GM21737 (cell line): ENCODE results near the gene CBFA2T3.

Experiments
- ATAC-seq: cut with Tn5 transposase; IDR thresholded peaks from one replicate; pipeline ENCODE4 v1.9.1; 2021; ENCODE audit warnings: mild to moderate bottlenecking, moderate library complexity; ENCODE audit not compliant: unreplicated experiment

CBFA2T3 gene

GRCh38 chr16:88911946-88912310 lies 65.1 kb downstream of the CBFA2T3 start:
- ATAC-seq = no peak

- no peak for ATAC-seq
Observed at GRCh38 chr16:88911136-88911945, 65.7 kb downstream of the CBFA2T3 start.

- no peak for ATAC-seq
Observed at GRCh38 chr16:88910284-88911135, 66.5 kb downstream of the CBFA2T3 start.

DNA sequence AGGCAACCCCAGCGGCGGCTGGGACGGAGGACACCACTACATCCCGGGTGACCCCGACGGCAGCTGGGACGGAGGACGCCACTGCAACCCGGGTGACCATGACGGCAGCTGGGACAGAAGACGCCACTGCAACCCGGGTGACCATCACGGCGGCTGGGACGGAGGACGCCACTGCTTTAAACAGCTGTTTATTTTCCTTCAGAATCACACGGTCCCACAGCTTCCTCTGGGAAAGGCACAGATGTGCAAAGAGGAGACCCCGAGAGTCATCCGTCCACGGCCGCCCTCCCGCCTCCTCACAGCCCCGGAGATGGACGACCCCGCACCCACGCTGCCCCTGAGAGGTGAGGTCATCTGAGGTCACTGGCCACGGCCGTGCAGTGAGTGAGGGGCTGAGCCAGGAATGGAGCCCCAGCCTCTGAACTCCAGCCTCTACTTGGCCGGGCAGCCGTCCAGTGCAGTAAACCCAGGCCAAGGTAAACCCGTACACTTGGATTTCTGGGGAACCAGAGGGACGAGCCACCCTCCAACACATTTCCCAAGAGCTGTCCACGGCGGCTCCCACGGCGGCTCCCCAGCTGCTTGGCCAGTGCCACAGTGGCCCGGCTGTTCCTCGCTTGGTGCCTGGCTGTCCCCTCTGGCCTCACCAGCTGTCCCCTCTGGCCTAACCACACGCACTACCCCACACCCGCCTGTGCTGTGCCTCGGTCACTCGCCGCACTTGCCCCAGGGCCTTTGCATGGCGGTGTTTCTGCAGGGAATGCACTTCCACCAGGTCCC lies 67.4 kb downstream of the CBFA2T3 start:
- no peak for ATAC-seq

DNA sequence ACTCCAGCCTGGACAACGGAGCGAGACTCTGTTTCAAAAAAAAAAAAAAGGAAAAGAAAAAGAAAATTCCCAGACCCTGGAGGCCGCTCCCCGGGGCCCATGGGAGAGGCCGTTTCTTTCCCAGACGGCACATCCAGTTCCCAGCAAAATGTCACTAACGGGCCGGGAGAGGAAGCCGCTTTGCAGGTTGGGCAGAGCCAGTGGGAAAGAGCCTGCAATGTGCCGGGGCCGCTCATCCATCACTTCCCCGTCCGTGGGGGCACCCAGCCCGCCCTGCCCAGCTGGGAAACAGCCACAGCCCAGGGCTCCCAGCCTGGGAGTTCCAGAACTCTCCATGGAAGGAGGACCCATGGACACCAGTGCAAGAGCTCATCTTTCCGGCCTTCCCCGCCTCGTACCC lies 68.7 kb downstream of the CBFA2T3 start:
- no peak for ATAC-seq

DNA sequence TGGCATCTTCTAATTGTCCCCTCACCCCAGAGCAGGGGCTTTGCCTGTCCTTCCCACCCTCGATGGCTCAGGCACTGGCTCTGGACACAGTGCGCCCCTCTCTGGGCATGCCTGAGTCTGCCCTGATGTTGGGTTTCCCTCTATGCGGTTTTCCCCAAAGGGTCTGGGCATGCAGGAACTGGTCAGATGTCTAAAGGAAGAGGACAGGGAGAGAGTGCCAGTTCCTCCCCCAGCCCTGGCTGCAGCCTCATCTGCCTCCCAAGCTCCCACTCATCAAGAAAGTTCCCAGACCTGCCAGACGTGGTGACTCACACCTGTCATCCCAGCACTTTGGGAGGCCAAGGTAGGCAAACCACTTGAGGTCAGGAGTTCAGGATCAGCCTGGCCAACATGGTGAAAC lies 69.2 kb downstream of the CBFA2T3 start:
- ATAC-seq = no peak

DNA sequence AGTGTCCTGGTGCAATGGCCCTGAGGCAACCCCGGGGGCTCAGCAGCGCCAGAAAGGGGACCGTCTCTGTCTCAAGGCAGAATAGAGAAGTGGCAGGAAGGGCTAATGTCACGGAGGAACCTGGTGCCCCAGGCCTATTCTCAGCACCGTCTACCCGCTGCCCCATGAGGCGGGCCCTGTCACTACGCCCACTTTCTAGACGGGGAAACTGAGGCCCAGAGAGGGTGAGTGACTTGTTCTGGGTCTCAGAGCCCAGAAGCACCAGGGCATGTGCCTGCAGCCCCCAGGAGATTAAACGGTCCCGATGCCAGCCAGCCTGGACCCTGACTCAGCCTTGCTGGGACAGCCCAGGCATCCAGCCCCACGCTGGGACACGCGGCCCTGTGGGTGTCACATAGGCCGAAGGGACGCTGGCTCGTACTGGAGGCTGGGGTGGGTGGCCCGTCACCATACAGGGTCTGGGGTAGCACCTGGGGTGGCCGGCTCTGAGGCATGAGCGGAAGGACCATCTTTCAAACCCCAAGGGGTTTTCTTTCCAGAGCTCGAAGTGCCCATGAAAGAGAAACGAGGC lies 70.4 kb downstream of the CBFA2T3 start:
- no peak for ATAC-seq

DNA sequence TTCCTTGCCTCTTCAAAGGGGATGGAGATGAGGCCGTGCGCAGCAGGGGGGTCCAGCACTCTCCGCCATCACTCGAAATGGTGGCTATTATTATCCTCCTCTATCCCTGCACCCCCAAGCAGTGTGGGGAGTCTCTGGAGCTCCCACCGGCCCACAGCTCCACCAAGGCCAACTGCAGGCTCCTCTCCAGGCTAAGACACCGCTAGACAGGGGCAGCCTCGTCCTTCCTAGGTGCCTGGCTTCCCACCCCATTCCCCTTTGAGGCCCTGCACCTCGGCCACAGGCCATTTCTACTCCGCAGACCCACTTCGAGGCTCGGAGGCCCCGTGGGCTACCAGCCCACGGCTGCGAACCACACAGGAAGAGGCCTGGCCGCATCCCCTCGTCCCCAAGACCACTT lies 71.0 kb downstream of the CBFA2T3 start:
- ATAC-seq = no peak

GRCh38 chr16:88905563-88905962 lies 71.4 kb downstream of the CBFA2T3 start:
- ATAC-seq = no peak

GRCh38 chr16:88904676-88905365 lies 72.2 kb downstream of the CBFA2T3 start:
- ATAC-seq = no peak

DNA sequence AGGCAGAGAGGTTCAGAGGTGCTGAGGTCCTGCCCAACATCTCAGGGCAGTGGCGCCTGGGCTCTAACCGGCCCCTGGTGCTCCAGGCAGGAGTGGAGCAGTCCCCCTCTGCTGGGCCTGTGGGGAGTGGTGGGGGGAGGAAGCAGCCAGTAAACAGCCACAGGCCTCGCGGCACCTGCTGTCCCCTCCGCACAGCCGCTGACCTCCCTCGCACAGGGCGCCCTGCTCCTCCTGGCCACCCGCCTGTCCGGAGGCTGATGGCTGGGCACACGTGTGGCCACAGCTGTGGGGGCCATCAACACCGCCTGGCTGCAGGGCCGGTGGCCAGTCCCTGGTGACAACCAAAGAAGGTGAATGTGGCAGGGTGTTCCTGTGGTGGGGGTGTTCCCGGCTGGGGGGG lies 73.7 kb downstream of the CBFA2T3 start:
- ATAC-seq = no peak

DNA sequence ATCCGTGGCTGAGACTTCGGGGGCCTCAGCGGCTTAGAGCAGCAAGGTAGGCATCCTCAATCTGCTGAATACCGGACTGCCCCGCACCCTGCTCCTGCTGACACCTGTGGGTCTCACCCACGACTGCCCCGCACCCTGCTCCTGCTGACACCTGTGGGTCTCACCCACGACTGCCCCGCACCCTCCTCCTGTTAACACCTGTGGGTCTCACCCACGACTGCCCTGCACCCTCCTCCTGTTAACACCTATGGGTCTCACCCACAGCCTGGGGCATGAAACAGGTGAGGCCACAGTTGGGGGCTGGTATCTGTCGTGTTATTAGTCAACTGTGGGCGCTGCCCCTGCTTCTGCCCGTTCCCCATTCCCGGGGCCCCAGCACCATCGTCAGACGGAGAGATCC lies 74.3 kb downstream of the CBFA2T3 start:
- no peak for ATAC-seq

GRCh38 chr16:88901718-88902337 lies 75.2 kb downstream of the CBFA2T3 start:
- no peak for ATAC-seq

DNA sequence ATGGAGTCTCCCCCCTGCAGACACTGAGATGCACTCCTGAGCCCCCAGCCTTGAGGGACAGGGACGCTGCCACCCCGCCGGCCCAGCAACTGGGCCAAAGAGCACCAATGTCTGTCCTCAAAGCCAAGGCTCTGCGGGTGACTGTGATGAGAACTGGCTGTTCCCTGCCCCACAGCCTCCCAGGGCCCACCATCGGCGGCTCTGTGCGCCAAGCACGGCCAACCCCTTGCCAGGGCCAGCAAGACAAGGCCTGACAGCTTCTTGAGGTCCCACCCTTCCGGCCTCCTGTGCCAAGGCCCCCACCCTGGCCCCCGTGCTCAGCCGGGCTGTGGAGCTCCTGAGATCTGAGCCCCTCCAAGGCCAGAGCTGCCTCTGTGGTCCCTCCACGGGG lies 76.3 kb downstream of the CBFA2T3 start:
- no peak for ATAC-seq

GRCh38 chr16:88899901-88900661 lies 76.9 kb downstream of the CBFA2T3 start:
- no peak for ATAC-seq

GRCh38 chr16:88897696-88898425 lies 79.1 kb downstream of the CBFA2T3 start:
- no peak for ATAC-seq

GRCh38 chr16:88896238-88897070 lies 80.6 kb downstream of the CBFA2T3 start:
- ATAC-seq = no peak

DNA sequence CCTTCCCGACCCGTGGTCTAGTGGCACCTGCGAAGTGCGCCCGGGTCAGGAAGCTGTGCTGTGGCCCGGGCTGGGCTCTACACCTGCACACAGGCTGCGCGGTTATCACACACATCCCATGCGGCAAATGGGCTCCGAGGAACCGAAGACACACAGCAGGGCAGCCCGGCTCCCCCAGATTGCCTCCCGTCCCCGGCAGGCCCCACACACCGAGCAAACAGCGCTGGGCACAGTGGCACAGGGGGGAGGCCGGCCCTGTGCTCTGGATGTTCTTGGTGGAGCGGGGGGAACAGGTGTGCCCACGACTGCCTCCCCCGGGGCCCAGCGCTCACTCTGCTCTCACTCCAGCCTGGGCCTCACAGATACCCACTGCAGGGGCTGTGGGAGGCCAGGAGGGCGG lies 81.7 kb downstream of the CBFA2T3 start:
- ATAC-seq = no peak
